Lower lobe of right lung (tissue), 2 donors: ENCODE measurements around the gene COA5. TPM values are rescaled to one million over a fixed set of nuclear protein-coding genes. Genes with fewer than 3 reads are reported as not detected.

Experiments used
- ATAC-seq, 2 donors: fragments of 200-7000 bp; cut with Tn5 transposase; one replicate each; pipeline ENCODE4 v1.9.1; 2020 to 2022; ENCODE audit warnings: mild to moderate bottlenecking in 2 of 2, moderate library complexity in 2 of 2
- DNase-seq: peaks from one replicate; pipeline ENCODE4 v3.0.0-alpha.2; 2020
- H3K27ac ChIP-seq: fragments of 200-600 bp; one replicate; pipeline ENCODE4 v1.8.0; 2022
- H3K27me3 ChIP-seq: fragments of 200-600 bp; one replicate; pipeline ENCODE4 v1.8.0; 2022; ENCODE audit warnings: low read depth
- H3K36me3 ChIP-seq: fragments of 200-600 bp; one replicate; pipeline ENCODE4 v1.8.0; 2022; ENCODE audit warnings: mild to moderate bottlenecking
- H3K4me1 ChIP-seq: fragments of 200-600 bp; one replicate; pipeline ENCODE4 v1.8.0; 2022
- H3K4me3 ChIP-seq: fragments of 200-600 bp; one replicate; pipeline ENCODE4 v1.8.0; 2022; ENCODE audit warnings: mild to moderate bottlenecking
- H3K9me3 ChIP-seq: fragments of 200-600 bp; one replicate; pipeline ENCODE4 v1.8.0; 2022
- intact Hi-C: fragments of 100-400 bp; cut with DNase I; formaldehyde crosslinking; loops from one replicate; pipeline ENCODE4 v1.11.0; 2022
- long read RNA-seq: library from polyadenylated mRNA; unstranded; transcript quantifications from one replicate; pipeline ENCODE4 v2.0.0, GENCODE V29; 2021
- total RNA-seq: library from RNA; stranded (reverse); fragmentation: NEBNext Ultra II Directional; extraction: Animal tissue kit (Norgen Biotek cat#: 25700); gene quantifications from one replicate; pipeline ENCODE4 v1.2.1, GENCODE V29; 2021
- TF ChIP-seq, protein P1 (sequence below): fragments of 200-600 bp; IDR thresholded peaks from one replicate; pipeline ENCODE4 v1.8.0; 2022; ENCODE audit warnings: antibody characterized with exemption, mild to moderate bottlenecking
- donor health status: DM: no; HTN: yes; CAD: no; lungs with severe emphysema.

Gene COA5
- 31.2 TPM for total RNA-seq
- long read RNA-seq, transcript COA5-201 (3 exons, 1,754 nt) = major isoform, 35 of 48 reads
- long read RNA-seq, transcript COA5-204 (2 exons, 958 nt) = minor isoform, 7 of 48 reads
- long read RNA-seq, partial matches to known transcripts = 0 of 48 reads
- long read RNA-seq, other reads (novel, unspliced or antisense) = 4 of 48 reads

- TF ChIP-seq, protein P1, sequence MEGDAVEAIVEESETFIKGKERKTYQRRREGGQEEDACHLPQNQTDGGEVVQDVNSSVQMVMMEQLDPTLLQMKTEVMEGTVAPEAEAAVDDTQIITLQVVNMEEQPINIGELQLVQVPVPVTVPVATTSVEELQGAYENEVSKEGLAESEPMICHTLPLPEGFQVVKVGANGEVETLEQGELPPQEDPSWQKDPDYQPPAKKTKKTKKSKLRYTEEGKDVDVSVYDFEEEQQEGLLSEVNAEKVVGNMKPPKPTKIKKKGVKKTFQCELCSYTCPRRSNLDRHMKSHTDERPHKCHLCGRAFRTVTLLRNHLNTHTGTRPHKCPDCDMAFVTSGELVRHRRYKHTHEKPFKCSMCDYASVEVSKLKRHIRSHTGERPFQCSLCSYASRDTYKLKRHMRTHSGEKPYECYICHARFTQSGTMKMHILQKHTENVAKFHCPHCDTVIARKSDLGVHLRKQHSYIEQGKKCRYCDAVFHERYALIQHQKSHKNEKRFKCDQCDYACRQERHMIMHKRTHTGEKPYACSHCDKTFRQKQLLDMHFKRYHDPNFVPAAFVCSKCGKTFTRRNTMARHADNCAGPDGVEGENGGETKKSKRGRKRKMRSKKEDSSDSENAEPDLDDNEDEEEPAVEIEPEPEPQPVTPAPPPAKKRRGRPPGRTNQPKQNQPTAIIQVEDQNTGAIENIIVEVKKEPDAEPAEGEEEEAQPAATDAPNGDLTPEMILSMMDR = no peak
- H3K4me1 ChIP-seq = peaks cover 54% of the 10 kb centered on the region
- ATAC-seq = peak; percentile 98 to 99
- H3K27me3 ChIP-seq = no peaks in the 10 kb centered on the region
- peak; percentile 95 for DNase-seq
- intact Hi-C loops = no loop called here
- H3K36me3 ChIP-seq = peaks cover 33% of the 10 kb centered on the region
- no peaks in the 10 kb centered on the region for H3K9me3 ChIP-seq
- peak within 1 kb of the TSS; percentile 99 for H3K4me3 ChIP-seq
- H3K27ac ChIP-seq = peak within 1 kb of the TSS; percentile 99
These were observed at the start of gene COA5, which contains the start of gene UNC50 for GRCh38 chr2:98608116-98608961. Gene COA5, minus strand, starts transcription at chr2:98608512. Its CDS starts 107 bp downstream, at chr2:98608405. Gene UNC50, plus strand, starts transcription at chr2:98608589. Its CDS starts 1,171 bp downstream, at chr2:98609760.

- no peak for DNase-seq
- H3K9me3 ChIP-seq = no peaks in the 10 kb centered on the region
- peaks cover 7% of the 10 kb centered on the region for H3K36me3 ChIP-seq
- no peaks in the 10 kb centered on the region for H3K27me3 ChIP-seq
- TF ChIP-seq, protein P1 = no peak
- peaks cover 11% of the 10 kb centered on the region for H3K4me1 ChIP-seq
- no peak overlapping the region for H3K4me3 ChIP-seq
- intact Hi-C loops = no loop called here
- no peak overlapping the region for H3K27ac ChIP-seq
- peak; percentile 57 to 62 for ATAC-seq
These were observed 48.5 kb upstream of the COA5 start for GRCh38 chr2:98656800-98657199.

- H3K27ac ChIP-seq = no peak overlapping the region
- intact Hi-C loops = no loop called here
These were observed 46.6 kb upstream of the COA5 start for GRCh38 chr2:98654699-98655495.

GRCh38 chr2:98650998-98651397 lies 42.7 kb upstream of the COA5 start:
- peaks cover 24% of the 10 kb centered on the region for H3K36me3 ChIP-seq
- intact Hi-C loops = no loop called here
- H3K4me1 ChIP-seq = peaks cover 20% of the 10 kb centered on the region
- TF ChIP-seq, protein P1 = no peak
- ATAC-seq (no peak), DNase-seq (no peak)
- no peaks in the 10 kb centered on the region for H3K27me3 ChIP-seq
- H3K9me3 ChIP-seq = no peaks in the 10 kb centered on the region
- no peak overlapping the region for H3K4me3 ChIP-seq
- no peak overlapping the region for H3K27ac ChIP-seq

More at GRCh38 chr2:98654699-98655495, 46.6 kb upstream of the COA5 start:
- no peaks in the 10 kb centered on the region for H3K9me3 ChIP-seq
- H3K27me3 ChIP-seq = no peaks in the 10 kb centered on the region
- DNase-seq (no peak), ATAC-seq (peak; percentile 39 to 56)
- H3K4me3 ChIP-seq = no peak overlapping the region
- H3K36me3 ChIP-seq = peaks cover 7% of the 10 kb centered on the region
- H3K4me1 ChIP-seq = peaks cover 12% of the 10 kb centered on the region
- TF ChIP-seq, protein P1 = no peak

DNA sequence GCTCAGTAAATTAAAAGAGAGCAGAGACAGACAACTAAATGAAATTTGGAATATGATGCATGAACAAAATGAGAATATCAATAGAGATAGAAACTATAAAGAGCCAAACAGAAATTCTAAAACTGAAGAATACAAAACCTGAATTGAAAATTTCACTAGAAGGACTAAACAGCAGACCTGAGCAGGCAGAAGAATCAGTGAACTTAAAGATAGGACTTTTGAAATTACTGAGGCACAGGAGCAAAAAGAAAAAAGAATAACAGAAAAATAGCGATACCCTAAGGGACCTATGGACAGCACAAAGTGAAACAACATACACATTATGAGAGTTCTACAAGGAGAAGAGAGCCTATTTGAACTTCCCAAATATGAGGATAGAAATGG lies 41.7 kb upstream of the COA5 start:
- Histone ChIP-seq H3K27me3 (no peaks in the 10 kb centered on the region), H3K27ac (no peak overlapping the region), H3K4me1 (peaks cover 20% of the 10 kb centered on the region), H3K4me3 (no peak overlapping the region), H3K9me3 (no peaks in the 10 kb centered on the region), H3K36me3 (peaks cover 21% of the 10 kb centered on the region)
- no peak for ATAC-seq
- no peak for DNase-seq
- intact Hi-C loops = loop anchor here (5.0 kb wide), 1 partner anchor 187 kb away; no protein-coding TSS in a partner anchor
- TF ChIP-seq, protein P1 = no peak
